ENCODE measurements around the gene CD7.

CD7 gene

GRCh38 chr17:82344175-82344907 is 26.9 kb upstream of the CD7 start:
- TF ChIP-seq CTCF (IDR thresholded peaks at IDR 0.05; ENCODE audit: insufficient read depth, low read length, missing control alignments) = no peak
- no peak overlapping the region for H3K4me3 ChIP-seq (ENCODE audit: low read depth, low read length)
- DNase-seq (ENCODE audit: low read depth, low spot score) = no peak
- ChIA-PET POLR2A (no interaction called here), CTCF (interaction anchor here (0.8 to 2.3 kb wide), 8 partner anchors 8 to 72 kb away, joined by 3 to 8 read pairs (median 4); no protein-coding TSS in a partner anchor)

GRCh38 chr17:82343560-82343959 is 26.2 kb upstream of the CD7 start:
- H3K4me3 ChIP-seq (ENCODE audit: low read depth, low read length) = no peak overlapping the region
- TF ChIP-seq CTCF (IDR thresholded peaks at IDR 0.05; ENCODE audit: insufficient read depth, low read length, missing control alignments) = no peak
- no peak for DNase-seq (ENCODE audit: low read depth, low spot score)
- ChIA-PET POLR2A (no interaction called here), CTCF (interaction anchor here (0.7 to 2.3 kb wide), 5 partner anchors 7 to 74 kb away, joined by 3 to 8 read pairs (median 4); partner anchors contain the start of genes HEXD and OGFOD3)

- POLR2A ChIA-PET = no interaction called here
- DNase-seq (ENCODE audit: low read depth, low spot score) = no peak
- CTCF ChIA-PET = interaction anchor here (0.7 to 2.3 kb wide), 5 partner anchors 8 to 75 kb away, joined by 3 to 8 read pairs (median 4); partner anchors contain the start of genes HEXD and OGFOD3
- no peak overlapping the region for H3K4me3 ChIP-seq (ENCODE audit: low read depth, low read length)
- TF ChIP-seq CTCF (IDR thresholded peaks at IDR 0.05; ENCODE audit: insufficient read depth, low read length, missing control alignments) = no peak
Measured at GRCh38 chr17:82342361-82343079, 25.1 kb upstream of the CD7 start.

- ChIA-PET POLR2A (no interaction called here), CTCF (interaction anchor here (1.0 to 3.0 kb wide), 3 partner anchors 10 to 39 kb away, joined by 3 to 21 read pairs (median 13); no protein-coding TSS in a partner anchor)
- no peak for TF ChIP-seq CTCF (IDR thresholded peaks at IDR 0.05; ENCODE audit: insufficient read depth, low read length, missing control alignments)
- DNase-seq (ENCODE audit: low read depth, low spot score) = no peak
- H3K4me3 ChIP-seq (ENCODE audit: low read depth, low read length) = peak overlapping the region; percentile 12; the same call in 1 of the 2 replicates
Measured at GRCh38 chr17:82339634-82340580, 22.5 kb upstream of the CD7 start.

- DNase-seq (ENCODE audit: low read depth, low spot score) = no peak
- ChIA-PET CTCF (interaction anchor here (0.6 to 3.0 kb wide), 8 partner anchors 11 to 133 kb away, joined by 3 to 21 read pairs (median 3); no protein-coding TSS in a partner anchor), POLR2A (no interaction called here)
- TF ChIP-seq CTCF (IDR thresholded peaks at IDR 0.05; ENCODE audit: insufficient read depth, low read length, missing control alignments) = no peak
- H3K4me3 ChIP-seq (ENCODE audit: low read depth, low read length) = peak overlapping the region; percentile 12; the same call in 1 of the 2 replicates
Measured at GRCh38 chr17:82338858-82339633, 21.6 kb upstream of the CD7 start.

Measured in AG04449 (cell line).